M059J (cell line): ENCODE results near the gene COMMD6. TPM values are rescaled to one million over a fixed set of nuclear protein-coding genes. Genes with fewer than 3 reads are reported as not detected.
A peak's percentile ranks its signal among the peaks of the same experiment; 100 is the strongest.

Experiments
- DNase-seq: peaks from one replicate; pipeline ENCODE4 v3.0.0-alpha.2; 2012; ENCODE audit warnings: low read depth
- total RNA-seq: library from RNA; depleted of rRNA; stranded (reverse); fragments of >200 nt; shearing (Covaris generic); gene quantifications from 2 replicates; pipeline ENCODE4 v1.2.3, GENCODE V29; 2014; rRNA removed

COMMD6 gene
- total RNA-seq, 1 experiment from 2014 or later = 87.4 TPM

DNA sequence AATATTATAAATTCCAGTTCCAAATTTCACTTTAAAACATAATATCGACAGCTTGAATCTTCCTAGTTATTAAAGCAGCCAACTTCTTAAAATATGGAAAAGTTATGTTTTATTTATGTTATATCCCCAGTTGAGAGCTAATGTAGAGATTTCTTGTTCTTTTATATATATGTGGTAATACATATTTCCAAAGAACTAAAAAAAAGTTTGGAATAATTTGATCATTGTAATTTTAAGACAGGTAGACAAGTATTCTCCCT lies 54.9 kb downstream of the COMMD6 start:
- DNase-seq = no peak

DNA sequence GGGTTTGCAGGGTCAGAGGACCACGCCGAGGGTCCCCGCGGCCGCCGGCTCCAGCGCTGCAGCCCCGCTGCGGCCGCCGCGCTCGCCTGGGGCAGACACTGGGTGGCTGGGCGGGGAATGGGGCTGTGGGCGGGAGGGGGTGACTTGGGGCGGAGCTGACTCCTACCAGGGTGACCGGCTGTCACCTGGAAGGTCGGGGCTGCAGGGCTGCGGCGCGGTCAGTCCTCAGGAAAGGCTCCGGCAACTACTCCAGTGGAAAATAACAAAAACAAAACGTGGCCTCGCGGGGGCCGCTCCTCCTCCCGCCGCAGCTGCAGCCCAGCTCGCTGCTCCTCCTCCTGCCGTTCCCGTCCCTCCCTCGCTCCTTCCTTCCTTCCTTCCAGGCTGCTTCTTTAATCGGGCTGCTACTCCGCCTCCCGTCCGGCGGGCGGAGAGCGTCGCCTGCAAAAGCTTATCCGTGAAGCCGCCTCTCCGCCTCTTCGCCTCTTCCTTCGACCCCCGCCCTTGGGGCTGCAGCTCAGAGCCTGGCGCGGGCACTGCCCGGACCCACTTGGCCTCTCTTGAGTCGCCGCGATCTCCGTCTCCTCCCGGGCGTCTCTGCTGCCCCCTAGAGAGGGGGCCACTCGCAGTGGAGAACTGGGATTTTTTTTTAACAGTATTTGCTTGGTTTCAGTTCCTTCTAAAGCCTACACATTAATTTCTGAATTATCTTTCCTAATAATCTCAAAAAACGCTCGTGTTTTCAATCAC lies 55.4 kb downstream of the COMMD6 start, which contains the start of gene TBC1D4:
TBC1D4 (minus strand) TSS at position 100 of the 750 bp plus-strand sequence. CDS start 402 bp downstream, outside the sequence.
- peak; percentile 94 for DNase-seq

DNA sequence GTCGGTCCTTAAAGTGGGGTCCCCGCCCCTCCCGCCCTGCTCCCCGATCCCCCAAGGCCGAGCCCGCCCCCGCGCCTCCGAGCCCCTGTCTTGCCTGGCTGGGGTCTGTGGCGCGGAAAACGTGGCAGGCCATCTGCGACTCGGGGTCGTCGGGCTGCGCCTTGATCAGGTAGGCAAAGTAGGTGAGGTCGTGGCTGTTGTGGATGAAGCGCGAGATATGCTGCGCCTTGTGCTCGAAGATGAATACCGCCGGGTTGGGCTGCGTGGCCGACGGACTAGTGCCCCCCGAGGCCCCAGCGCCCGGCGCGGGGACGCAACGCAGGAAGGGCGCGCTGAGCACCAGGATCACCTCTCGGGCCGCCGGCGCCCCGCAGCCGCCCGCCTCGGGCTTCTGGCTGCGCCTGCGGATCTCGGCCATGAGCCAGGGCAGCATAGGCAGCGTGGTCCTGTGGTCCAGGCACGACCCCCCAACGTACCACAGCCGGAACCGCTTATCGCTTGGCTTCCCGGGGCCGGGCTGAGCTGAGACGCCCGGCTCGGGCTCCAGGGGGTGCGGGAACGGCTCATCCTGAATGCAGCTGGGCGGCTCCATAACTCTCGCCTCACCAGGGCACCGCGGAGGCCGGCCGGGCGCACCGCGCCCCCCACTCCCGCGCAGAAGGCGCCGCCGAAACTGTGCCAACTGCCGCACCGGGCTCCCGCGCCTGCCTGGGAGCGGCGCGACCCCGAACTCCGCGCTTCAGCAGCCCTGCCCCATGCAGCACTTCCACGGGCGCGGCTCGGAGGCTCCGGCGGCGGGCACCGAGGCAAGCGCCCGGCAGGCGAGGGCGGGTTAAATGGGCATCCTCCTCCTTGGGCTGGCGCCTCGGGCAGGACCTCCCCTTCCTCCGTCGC lies 56.2 kb downstream of the COMMD6 start:
- peak; percentile 37 for DNase-seq

DNA sequence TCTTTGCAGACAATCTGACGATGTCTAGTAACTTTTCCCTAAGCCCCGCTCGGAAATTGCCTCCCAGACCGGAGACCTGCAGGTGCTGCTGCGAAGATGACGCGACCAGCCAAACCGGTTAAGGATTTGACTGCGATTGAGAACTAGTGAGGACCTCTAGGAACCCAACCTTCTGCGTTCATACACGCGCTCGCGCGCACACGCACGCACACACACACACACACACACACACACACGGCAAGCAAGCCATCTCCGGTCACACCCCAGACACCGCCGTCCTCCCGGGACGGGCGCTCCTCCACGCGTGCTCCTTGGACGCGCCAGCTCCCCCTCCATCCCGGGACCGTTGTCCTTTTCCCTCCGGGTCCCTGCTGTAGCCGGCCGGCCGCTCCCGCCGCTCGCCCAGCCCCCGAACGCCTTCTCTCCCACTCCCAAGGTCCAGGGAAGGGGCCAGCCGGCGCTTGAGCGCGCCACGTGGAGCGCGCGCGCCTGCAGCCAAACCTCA lies 56.9 kb downstream of the COMMD6 start:
- DNase-seq = peak; percentile 55

DNA sequence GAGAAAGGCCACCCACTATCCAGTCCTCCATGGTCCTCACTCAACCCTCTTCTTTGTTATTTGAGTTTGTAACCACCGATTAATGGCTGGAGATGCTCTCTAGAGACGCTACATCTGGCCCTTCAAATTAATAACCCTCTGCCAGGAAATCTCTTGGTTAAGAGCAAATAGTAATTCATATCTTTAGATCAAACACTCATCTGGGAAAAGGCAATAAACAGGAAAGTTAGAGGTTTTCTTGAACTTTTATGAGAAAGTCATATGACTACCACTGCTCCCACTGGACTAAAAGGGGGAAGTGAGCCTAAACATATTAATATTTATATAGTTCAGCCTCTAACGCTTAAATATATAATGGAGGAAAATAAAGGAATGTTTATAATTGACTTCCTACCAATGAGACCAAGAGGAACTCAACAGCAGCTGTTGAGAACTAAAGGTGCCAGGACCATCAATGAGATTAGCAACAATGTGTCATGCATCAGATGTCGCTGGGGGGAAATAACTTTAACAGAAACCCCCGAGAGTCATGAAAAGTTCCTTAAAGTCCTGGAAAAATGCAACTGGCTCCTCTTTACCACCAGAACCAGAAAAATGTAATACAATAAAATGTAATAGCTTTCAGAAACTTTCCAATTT lies 58.4 kb downstream of the COMMD6 start:
- no peak for DNase-seq

DNA sequence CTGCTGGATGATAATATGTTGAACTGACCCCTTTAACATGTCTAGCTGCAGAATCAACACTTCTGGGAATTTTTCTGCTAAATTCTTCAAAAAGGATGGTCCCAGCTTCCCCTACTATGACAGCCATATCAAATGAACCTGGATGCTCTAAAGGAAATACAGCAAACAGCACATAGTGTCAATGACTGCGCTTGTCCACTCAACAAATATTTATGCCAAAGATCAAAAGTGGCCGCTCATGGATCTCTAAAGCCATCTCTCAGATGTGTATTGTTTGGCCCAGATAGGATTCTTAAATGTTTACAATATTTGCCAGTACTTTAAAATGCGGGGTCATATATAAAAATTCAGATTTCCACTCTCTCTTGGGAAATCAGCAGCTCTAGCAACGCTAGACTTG lies 59.0 kb downstream of the COMMD6 start:
- no peak for DNase-seq

Other genes with a start within 250 kb of the COMMD6 start
- 6.6 and 9.9 TPM in 2 replicates for gene TBC1D4, start 55.7 kb downstream of the COMMD6 start, total RNA-seq
- gene UCHL3, start 11.9 kb upstream of the COMMD6 start, total RNA-seq = 101 and 112 TPM in 2 replicates
- 66.3 and 109 TPM in 2 replicates for gene LMO7, start 98.5 kb upstream of the COMMD6 start, total RNA-seq